HG02588 (cell line): ENCODE data around the gene PLEKHM2.
"Not testable (repeated sequence)": the region's sequence is repeated elsewhere in the genome, so short reads cannot be mapped to it uniquely, and the experiment has no call there.

Source experiments
- ATAC-seq: cut with Tn5 transposase; IDR thresholded peaks from one replicate; pipeline ENCODE4 v1.9.1; 2021; ENCODE audit warnings: mild to moderate bottlenecking, moderate library complexity; ENCODE audit not compliant: unreplicated experiment

The PLEKHM2 gene

GRCh38 chr1:15699321-15699720 lies 15.2 kb downstream of the PLEKHM2 start:
- not testable (repeated sequence) for ATAC-seq

- ATAC-seq, result no peak
Measured at GRCh38 chr1:15700508-15700907, 16.4 kb downstream of the PLEKHM2 start.

GRCh38 chr1:15701784-15702183 lies 17.7 kb downstream of the PLEKHM2 start:
- ATAC-seq, result no peak

- ATAC-seq, result no peak
Measured at GRCh38 chr1:15702722-15703550, 18.8 kb downstream of the PLEKHM2 start.

GRCh38 chr1:15703562-15703961 lies 19.4 kb downstream of the PLEKHM2 start:
- no peak for ATAC-seq

- no peak for ATAC-seq
Measured at GRCh38 chr1:15704526-15705183, 20.5 kb downstream of the PLEKHM2 start.

- no peak for ATAC-seq
Measured at GRCh38 chr1:15705184-15705566, 21.1 kb downstream of the PLEKHM2 start.

GRCh38 chr1:15706751-15707150 lies 22.6 kb downstream of the PLEKHM2 start:
- ATAC-seq, result no peak

- no peak for ATAC-seq
Measured at GRCh38 chr1:15707239-15707925, 23.3 kb downstream of the PLEKHM2 start.

GRCh38 chr1:15708486-15709137 lies 24.5 kb downstream of the PLEKHM2 start:
- no peak for ATAC-seq

GRCh38 chr1:15709226-15709625 lies 25.1 kb downstream of the PLEKHM2 start:
- ATAC-seq, result no peak

- no peak for ATAC-seq
Measured at GRCh38 chr1:15712168-15712567, 28.0 kb downstream of the PLEKHM2 start.

GRCh38 chr1:15714406-15715136 lies 30.5 kb downstream of the PLEKHM2 start:
- ATAC-seq, result no peak

GRCh38 chr1:15717418-15718125 lies 33.5 kb downstream of the PLEKHM2 start:
- no peak for ATAC-seq

GRCh38 chr1:15718199-15718601 lies 34.1 kb downstream of the PLEKHM2 start:
- ATAC-seq, result no peak

GRCh38 chr1:15719381-15720120 lies 35.4 kb downstream of the PLEKHM2 start:
- no peak for ATAC-seq

GRCh38 chr1:15720861-15721260 lies 36.7 kb downstream of the PLEKHM2 start:
- ATAC-seq, result no peak

- ATAC-seq, result no peak
Measured at GRCh38 chr1:15722411-15722810, 38.3 kb downstream of the PLEKHM2 start.

- no peak for ATAC-seq
Measured at GRCh38 chr1:15722836-15723532, 38.9 kb downstream of the PLEKHM2 start.
